ENCODE data around the gene PTBP3.
A peak's percentile ranks its signal among the peaks of the same experiment; 100 is the strongest.

The PTBP3 gene

DNA sequence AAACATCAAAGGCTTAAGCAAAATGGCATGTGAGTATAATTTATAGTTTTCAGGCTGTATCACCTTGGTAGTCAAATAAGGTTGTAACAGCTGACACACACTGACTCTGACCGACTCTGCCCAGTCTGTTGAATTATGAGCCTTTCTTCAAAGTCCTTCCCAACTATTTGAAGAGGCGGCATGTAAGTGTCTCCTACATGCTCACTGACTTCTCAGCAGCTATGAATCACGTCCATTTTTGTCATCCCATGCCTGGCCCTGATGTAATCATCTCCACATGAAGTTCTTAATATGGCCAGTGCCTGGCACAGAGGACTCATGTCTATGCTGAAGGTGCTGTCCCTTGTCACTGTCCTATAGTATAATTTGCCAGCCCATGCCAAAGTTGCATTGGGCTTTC lies 5.1 kb upstream of the PTBP3 start:
- DNase-seq (ENCODE audit: low read depth) = no peak

DNA sequence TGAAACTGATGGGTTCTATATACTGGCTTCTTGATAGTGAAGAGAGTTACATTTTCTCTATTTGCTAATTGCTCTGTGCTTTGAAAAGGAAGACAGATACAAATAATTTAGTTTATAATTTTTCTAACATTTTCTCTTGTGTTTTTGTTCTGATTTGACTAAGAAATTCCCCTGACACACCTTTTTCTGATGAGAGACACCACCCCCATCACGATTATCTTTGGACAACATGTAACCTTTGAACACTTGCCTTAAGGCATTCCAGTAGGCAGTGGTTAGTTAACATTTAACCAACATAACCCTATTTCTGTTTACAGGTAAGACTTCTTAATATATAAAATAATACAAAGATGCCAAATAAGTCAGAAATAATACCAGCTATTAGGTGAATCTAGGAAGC lies 4.1 kb upstream of the PTBP3 start:
- no peak overlapping the region for H3K4me3 ChIP-seq (ENCODE audit: low read depth, low read length)
- DNase-seq (ENCODE audit: low read depth) = no peak
- no peak for TF ChIP-seq MYC (IDR thresholded peaks at IDR 0.05; ENCODE audit: low read depth, low read length)
- TF ChIP-seq, protein P1, sequence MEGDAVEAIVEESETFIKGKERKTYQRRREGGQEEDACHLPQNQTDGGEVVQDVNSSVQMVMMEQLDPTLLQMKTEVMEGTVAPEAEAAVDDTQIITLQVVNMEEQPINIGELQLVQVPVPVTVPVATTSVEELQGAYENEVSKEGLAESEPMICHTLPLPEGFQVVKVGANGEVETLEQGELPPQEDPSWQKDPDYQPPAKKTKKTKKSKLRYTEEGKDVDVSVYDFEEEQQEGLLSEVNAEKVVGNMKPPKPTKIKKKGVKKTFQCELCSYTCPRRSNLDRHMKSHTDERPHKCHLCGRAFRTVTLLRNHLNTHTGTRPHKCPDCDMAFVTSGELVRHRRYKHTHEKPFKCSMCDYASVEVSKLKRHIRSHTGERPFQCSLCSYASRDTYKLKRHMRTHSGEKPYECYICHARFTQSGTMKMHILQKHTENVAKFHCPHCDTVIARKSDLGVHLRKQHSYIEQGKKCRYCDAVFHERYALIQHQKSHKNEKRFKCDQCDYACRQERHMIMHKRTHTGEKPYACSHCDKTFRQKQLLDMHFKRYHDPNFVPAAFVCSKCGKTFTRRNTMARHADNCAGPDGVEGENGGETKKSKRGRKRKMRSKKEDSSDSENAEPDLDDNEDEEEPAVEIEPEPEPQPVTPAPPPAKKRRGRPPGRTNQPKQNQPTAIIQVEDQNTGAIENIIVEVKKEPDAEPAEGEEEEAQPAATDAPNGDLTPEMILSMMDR (IDR thresholded peaks at IDR 0.05; ENCODE audit: low read depth, low read length) = no peak
- TF ChIP-seq POLR2A (IDR thresholded peaks at IDR 0.05; ENCODE audit: extremely low read depth, insufficient read length) = no peak
- TF ChIP-seq, protein P2, sequence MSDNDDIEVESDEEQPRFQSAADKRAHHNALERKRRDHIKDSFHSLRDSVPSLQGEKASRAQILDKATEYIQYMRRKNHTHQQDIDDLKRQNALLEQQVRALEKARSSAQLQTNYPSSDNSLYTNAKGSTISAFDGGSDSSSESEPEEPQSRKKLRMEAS (IDR thresholded peaks at IDR 0.05; ENCODE audit: low read depth, low read length) = no peak

More for the DNA sequence above, 5.1 kb upstream of the PTBP3 start:
- TF ChIP-seq POLR2A (IDR thresholded peaks at IDR 0.05; ENCODE audit: extremely low read depth, insufficient read length) = no peak
- no peak for TF ChIP-seq MYC (IDR thresholded peaks at IDR 0.05; ENCODE audit: low read depth, low read length)
- TF ChIP-seq, protein P2 (IDR thresholded peaks at IDR 0.05; ENCODE audit: low read depth, low read length) = no peak
- TF ChIP-seq, protein P1 (IDR thresholded peaks at IDR 0.05; ENCODE audit: low read depth, low read length) = no peak
- no peak overlapping the region for H3K4me3 ChIP-seq (ENCODE audit: low read depth, low read length)

DNA sequence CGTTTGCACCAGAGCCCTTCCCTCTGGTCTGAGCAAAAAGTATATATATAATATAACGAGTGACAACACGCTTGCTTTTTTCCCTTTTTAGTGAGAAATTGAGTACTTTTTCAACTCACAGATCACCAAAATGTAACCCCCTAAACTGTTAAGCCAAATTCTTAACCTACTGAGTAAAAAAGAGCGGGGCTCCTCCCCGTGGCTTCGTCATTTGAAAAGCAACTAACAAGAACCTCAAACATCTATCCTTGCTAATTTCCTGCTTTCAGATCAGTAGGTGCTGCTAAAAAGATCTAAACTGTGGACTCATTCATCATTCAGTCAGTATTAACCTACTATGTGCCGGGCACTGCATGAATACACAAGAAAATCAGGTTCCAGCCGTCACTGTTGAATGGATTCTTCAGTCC lies 1.0 kb upstream of the PTBP3 start:
- TF ChIP-seq, protein P2 (IDR thresholded peaks at IDR 0.05; ENCODE audit: low read depth, low read length) = no peak
- TF ChIP-seq MYC (IDR thresholded peaks at IDR 0.05; ENCODE audit: low read depth, low read length) (no peak), POLR2A (IDR thresholded peaks at IDR 0.05; ENCODE audit: extremely low read depth, insufficient read length) (no peak)
- TF ChIP-seq, protein P1 (IDR thresholded peaks at IDR 0.05; ENCODE audit: low read depth, low read length) = no peak
- H3K4me3 ChIP-seq (ENCODE audit: low read depth, low read length) = peak overlapping the region; percentile 68
- DNase-seq (ENCODE audit: low read depth) = peak; percentile 50

DNA sequence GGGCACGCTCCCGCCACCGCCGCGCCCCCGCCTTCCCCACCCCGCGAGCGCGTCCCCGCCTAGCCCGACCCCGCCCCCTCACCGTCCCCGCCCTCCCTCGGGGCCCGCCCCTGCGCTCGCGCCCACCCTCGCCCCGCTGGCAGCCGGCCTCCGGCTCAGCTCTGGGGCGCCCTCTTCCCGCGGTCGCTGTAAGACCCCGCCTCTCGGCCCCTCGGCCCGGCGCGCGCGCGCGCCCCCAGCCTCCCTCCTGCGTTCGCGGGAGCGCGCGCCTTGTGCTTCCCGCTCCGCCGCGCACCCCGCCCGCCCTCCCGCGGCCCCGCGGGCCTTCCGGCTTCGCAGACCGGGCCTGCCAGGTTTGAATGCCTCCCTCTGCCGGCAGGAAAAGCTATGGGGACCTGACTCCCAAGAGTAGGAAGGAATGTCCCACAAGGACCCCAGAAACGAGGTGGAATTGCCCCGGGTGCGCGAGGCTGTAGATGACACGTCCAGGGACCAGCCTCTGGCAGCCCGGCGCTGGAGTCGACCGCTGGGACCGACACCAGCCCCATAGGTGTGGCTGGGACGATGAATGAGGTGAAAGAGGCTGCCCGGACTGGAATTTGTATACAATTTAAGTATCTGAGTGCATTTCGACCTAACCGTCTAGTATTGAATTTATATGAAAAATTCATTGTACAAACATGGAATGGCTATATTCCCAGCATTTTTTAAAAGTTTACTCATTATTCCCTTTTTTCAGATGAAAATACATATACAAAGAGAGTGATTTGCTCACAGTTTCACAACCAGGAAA lies 416 bp upstream of the PTBP3 start:
- DNase-seq (ENCODE audit: low read depth) = peak; percentile 96
- peak overlapping the region; percentile 73 for H3K4me3 ChIP-seq (ENCODE audit: low read depth, low read length)
- no peak for TF ChIP-seq MYC (IDR thresholded peaks at IDR 0.05; ENCODE audit: low read depth, low read length)
- TF ChIP-seq, protein P1 (IDR thresholded peaks at IDR 0.05; ENCODE audit: low read depth, low read length) = peak; percentile 18

DNA sequence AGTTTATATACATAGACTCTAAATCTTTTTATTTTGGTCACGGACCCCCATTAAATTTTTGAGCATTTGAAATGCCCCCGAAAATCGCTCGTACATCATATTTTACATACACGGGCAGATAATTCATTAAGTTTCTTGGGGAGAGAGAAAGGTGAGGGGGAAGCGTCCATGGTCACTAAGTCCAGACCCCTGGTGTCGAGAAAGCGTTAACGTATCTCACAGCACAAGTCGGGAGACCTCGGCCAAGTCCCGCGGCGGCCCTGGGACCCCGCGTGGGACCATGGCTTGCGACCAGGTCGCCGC lies 794 bp downstream of the PTBP3 start:
- H3K4me3 ChIP-seq (ENCODE audit: low read depth, low read length) = peak overlapping the region; percentile 73
- TF ChIP-seq, protein P2 (IDR thresholded peaks at IDR 0.05; ENCODE audit: low read depth, low read length) = no peak
- TF ChIP-seq, protein P1 (IDR thresholded peaks at IDR 0.05; ENCODE audit: low read depth, low read length) = no peak
- TF ChIP-seq MYC (IDR thresholded peaks at IDR 0.05; ENCODE audit: low read depth, low read length) (no peak), POLR2A (IDR thresholded peaks at IDR 0.05; ENCODE audit: extremely low read depth, insufficient read length) (no peak)
- DNase-seq (ENCODE audit: low read depth) = no peak

Data from NB4 (cell line).